ENCODE data around the gene GALNT2.

Gene GALNT2

GRCh38 chr1:230122366-230123279, 55.6 kb downstream of the GALNT2 start:
- H2AFZ ChIP-seq = no peak overlapping the region
- H3K4me2 ChIP-seq (ENCODE audit: low read length) = no peak overlapping the region
- H3K79me2 ChIP-seq = peaks cover 4% of the 10 kb centered on the region
- H3K9ac ChIP-seq = no peak overlapping the region
- H3K27me3 ChIP-seq (ENCODE audit: control insufficient read depth, insufficient read depth, low read length) = no peaks in the 10 kb centered on the region
- H3K9me3 ChIP-seq (ENCODE audit: control insufficient read depth, low read length) = no peaks in the 10 kb centered on the region
- H3K4me1 ChIP-seq = no peaks in the 10 kb centered on the region
- H3K36me3 ChIP-seq (ENCODE audit: control insufficient read depth, insufficient read depth, low read length) = no peaks in the 10 kb centered on the region
- TF ChIP-seq CTCF (IDR thresholded peaks at IDR 0.05) = no peak
- H3K4me3 ChIP-seq (ENCODE audit: low read depth, low read length) = no peak overlapping the region
- H3K27ac ChIP-seq = no peak overlapping the region

- H3K79me2 ChIP-seq = peaks cover 4% of the 10 kb centered on the region
- H3K4me2 ChIP-seq (ENCODE audit: low read length) = no peak overlapping the region
- no peaks in the 10 kb centered on the region for H3K27me3 ChIP-seq (ENCODE audit: control insufficient read depth, insufficient read depth, low read length)
- H3K9me3 ChIP-seq (ENCODE audit: control insufficient read depth, low read length) = no peaks in the 10 kb centered on the region
- no peak overlapping the region for H3K9ac ChIP-seq
- H2AFZ ChIP-seq = no peak overlapping the region
- TF ChIP-seq CTCF (IDR thresholded peaks at IDR 0.05) = no peak
- no peaks in the 10 kb centered on the region for H3K4me1 ChIP-seq
- no peak overlapping the region for H3K27ac ChIP-seq
- no peak overlapping the region for H3K4me3 ChIP-seq (ENCODE audit: low read depth, low read length)
- H3K36me3 ChIP-seq (ENCODE audit: control insufficient read depth, insufficient read depth, low read length) = no peaks in the 10 kb centered on the region
These were observed 56.5 kb downstream of the GALNT2 start for GRCh38 chr1:230123280-230124185.

GRCh38 chr1:230124186-230125128, 57.4 kb downstream of the GALNT2 start:
- H3K27me3 ChIP-seq (ENCODE audit: control insufficient read depth, insufficient read depth, low read length) = no peaks in the 10 kb centered on the region
- no peak overlapping the region for H3K4me3 ChIP-seq (ENCODE audit: low read depth, low read length)
- no peaks in the 10 kb centered on the region for H3K9me3 ChIP-seq (ENCODE audit: control insufficient read depth, low read length)
- H3K79me2 ChIP-seq = peaks cover 4% of the 10 kb centered on the region
- no peak overlapping the region for H3K27ac ChIP-seq
- H3K9ac ChIP-seq = no peak overlapping the region
- H3K36me3 ChIP-seq (ENCODE audit: control insufficient read depth, insufficient read depth, low read length) = no peaks in the 10 kb centered on the region
- H3K4me1 ChIP-seq = no peaks in the 10 kb centered on the region
- H2AFZ ChIP-seq = no peak overlapping the region
- TF ChIP-seq CTCF (IDR thresholded peaks at IDR 0.05) = no peak
- no peak overlapping the region for H3K4me2 ChIP-seq (ENCODE audit: low read length)

GRCh38 chr1:230125141-230125540, 58.1 kb downstream of the GALNT2 start:
- Histone ChIP-seq H3K4me3 (ENCODE audit: low read depth, low read length) (no peak overlapping the region), H3K4me1 (no peaks in the 10 kb centered on the region), H3K9ac (no peak overlapping the region), H3K27me3 (ENCODE audit: control insufficient read depth, insufficient read depth, low read length) (no peaks in the 10 kb centered on the region), H2AFZ (no peak overlapping the region), H3K36me3 (ENCODE audit: control insufficient read depth, insufficient read depth, low read length) (no peaks in the 10 kb centered on the region), H3K4me2 (ENCODE audit: low read length) (no peak overlapping the region), H3K9me3 (ENCODE audit: control insufficient read depth, low read length) (no peaks in the 10 kb centered on the region), H3K27ac (no peak overlapping the region), H3K79me2 (peaks cover 4% of the 10 kb centered on the region)
- no peak for TF ChIP-seq CTCF (IDR thresholded peaks at IDR 0.05)

All from parathyroid adenoma (tissue), 2 donors.